GM21717 (cell line): ENCODE data around the gene FBXW11.
"Not testable (repeated sequence)": the region's sequence is repeated elsewhere in the genome, so short reads cannot be mapped to it uniquely, and the experiment has no call there.

Experiments used
- ATAC-seq: cut with Tn5 transposase; IDR thresholded peaks from one replicate; pipeline ENCODE4 v1.9.1; 2021; ENCODE audit warnings: mild to moderate bottlenecking, moderate library complexity; ENCODE audit not compliant: unreplicated experiment

FBXW11 gene

GRCh38 chr5:172020110-172020786 is 13.8 kb upstream of the FBXW11 start:
- ATAC-seq = not testable (repeated sequence)

DNA sequence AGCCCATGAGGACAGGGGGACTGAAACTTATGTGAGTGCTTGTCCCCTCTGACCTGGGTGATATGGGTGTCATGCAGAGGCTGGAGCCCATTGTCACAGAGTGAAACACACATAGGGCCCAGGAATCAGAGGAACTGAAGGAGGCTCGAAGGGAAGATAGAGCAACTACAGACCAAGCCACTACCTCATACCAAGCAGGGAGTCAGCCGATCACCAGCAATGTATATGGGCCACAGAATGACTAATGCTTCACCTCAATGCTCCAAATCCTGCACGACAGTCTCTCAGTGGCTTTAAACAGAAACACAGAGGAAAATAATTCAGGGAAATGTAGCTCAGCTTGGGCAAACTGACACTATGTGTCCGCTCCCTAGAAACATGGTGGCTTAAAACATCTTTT is 8.9 kb upstream of the FBXW11 start:
- ATAC-seq = no peak

GRCh38 chr5:172010278-172010677 is 3.8 kb upstream of the FBXW11 start:
- ATAC-seq = no peak

- no peak for ATAC-seq
Observed at GRCh38 chr5:172009536-172010270, 3.3 kb upstream of the FBXW11 start.

DNA sequence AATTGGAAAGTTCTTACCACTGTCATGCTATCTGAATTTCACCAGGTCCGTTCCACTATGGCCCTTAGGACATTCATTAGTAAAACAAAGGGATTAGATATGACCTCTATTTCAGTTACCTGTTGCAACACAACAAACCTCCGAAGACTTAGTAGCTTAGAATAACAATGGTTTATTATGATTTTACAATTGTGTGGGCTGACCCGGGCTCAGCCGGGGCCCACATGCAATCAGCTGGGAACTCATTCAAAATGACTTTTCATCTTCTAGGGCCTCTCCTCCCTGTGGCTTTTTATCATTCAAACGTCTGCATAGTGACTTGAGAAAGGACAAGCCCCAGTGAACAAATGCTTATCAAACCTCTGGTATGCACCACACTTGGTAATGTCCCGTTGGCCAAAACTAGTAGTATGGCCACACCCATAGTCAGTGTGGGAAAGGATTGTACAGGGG is 2.3 kb upstream of the FBXW11 start:
- ATAC-seq = no peak

DNA sequence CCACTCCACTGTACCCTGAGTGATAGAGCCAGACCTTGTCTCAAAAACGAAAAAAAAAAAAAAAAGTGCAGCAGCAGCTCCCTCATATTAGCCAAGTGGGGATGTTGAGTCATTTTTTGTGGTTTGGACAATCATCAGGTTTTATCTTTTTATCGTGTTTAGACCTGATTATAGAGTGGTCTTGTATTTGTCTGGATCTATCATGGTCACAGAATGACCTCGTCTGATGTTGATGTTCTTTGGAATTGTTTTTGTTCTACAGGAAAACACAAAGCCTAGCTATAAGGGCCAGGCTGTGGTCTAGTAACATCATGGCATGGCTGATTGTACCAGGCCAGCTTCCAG is 1.6 kb upstream of the FBXW11 start:
- ATAC-seq = no peak

- ATAC-seq = no peak
Observed at GRCh38 chr5:172007175-172008110, 1.0 kb upstream of the FBXW11 start.

GRCh38 chr5:172005708-172006320 is 624 bp downstream of the FBXW11 start:
- ATAC-seq = peak; percentile 8

GRCh38 chr5:172004824-172005237 is 1.6 kb downstream of the FBXW11 start:
- no peak for ATAC-seq

- no peak for ATAC-seq
Observed at GRCh38 chr5:172003746-172004145, 2.7 kb downstream of the FBXW11 start.

DNA sequence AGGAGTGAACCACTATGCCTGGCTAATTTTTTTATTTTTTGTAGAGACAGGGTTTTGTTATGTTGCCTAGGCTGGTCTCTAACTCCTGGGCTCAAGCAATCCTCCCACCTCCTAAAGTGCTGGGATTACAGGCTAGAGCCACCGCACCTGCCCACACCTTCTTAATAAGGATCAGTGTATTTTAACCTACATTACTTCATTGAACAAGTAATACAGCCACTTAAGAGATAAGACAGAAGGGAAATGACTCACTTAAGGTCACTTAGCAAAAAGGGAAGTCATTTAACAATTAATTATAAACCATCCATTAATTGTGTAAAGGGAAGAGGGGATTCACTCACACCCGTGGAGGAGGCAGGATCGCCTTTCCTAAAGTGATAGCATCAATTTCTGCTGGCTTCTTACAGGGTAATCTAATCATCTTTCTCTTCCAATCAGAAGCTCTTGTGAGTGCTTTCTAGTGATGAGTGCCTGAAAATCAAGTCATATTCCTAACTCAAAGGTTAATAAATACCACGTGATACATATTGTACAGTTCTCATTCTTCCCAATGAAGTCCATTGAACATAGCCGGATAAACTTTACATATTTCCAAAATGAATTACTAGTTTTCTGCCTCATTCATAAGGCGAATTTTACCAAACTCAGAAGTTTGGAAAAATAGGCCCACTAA is 3.5 kb downstream of the FBXW11 start:
- ATAC-seq = no peak

DNA sequence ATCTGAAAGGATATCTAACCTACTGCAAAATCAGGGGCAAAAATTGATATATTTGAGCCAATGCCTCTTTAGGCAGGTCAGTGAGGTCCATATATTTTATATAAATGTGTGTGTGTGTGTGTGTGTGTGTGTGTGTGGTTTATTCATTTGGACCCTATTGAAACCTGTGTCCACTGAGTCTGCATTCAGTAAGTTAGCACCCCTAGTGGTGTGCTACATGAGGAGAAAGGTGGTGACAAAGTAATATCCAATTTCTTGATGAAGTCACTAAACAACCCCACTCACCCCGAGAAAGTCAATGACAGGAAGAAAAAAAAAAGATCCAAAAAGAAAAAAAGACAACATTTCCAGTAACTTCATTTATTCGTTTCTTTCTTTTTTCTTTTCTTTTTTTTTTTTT is 4.1 kb downstream of the FBXW11 start:
- no peak for ATAC-seq

DNA sequence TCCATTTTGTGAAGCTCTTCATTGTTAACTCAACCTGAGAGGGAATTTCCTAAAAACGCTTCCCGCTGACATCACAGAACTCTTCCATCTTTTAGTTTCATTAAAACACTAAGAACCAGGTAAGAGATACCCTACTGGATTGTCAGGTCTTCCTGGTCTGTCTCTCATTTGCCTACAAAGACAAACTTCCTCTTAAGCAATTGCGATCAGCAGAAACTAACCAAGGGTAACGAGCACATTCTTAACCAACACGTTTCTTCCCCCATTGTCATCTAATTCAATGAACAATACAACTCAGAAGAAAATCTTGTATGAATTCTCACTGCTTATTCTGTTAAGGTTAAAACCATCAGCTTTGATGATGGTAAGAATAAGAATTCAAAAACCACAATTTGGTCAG is 6.6 kb downstream of the FBXW11 start:
- no peak for ATAC-seq

- no peak for ATAC-seq
Observed at GRCh38 chr5:171999100-171999499, 7.3 kb downstream of the FBXW11 start.

GRCh38 chr5:171997011-171997410 is 9.4 kb downstream of the FBXW11 start:
- no peak for ATAC-seq

DNA sequence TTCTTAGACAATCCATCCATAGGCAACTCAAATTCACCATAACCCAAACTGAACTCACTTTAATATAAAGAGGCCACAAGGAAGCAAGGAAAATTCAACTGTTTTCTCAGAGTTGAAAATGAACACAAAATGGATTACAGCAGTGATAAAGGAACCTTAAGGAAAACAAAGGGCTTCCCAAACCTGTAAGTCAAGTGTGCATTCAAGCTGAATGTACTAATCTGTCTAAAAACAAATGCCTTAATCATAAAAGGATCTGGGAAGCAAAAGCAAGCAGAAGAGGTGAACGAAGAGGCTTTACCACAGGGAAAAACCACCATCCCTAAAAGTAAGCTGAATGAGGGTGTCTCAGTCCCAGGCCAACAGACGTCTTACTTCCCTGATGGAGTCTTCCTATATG is 13.6 kb downstream of the FBXW11 start:
- no peak for ATAC-seq

DNA sequence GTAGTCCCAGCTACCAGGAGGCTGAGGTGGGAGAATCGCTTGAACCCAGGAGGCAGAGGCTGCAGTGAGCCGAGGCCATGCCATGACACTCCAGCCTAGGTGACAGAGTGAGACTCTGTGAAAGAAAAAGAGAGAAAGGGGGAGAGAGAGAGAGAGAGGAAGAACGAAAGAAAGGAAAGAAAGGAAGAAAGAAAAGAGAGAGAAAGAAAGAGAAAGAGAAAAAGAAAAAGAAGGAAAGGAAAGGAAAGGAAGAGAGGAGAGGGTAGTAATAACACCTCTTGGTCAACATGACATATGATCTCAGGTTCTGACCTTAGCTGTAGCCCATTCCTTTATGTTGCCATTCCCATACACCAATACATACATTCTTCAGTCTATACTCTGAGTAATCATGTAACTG is 14.1 kb downstream of the FBXW11 start:
- no peak for ATAC-seq

GRCh38 chr5:171990713-171991015 is 15.8 kb downstream of the FBXW11 start:
- ATAC-seq = no peak

DNA sequence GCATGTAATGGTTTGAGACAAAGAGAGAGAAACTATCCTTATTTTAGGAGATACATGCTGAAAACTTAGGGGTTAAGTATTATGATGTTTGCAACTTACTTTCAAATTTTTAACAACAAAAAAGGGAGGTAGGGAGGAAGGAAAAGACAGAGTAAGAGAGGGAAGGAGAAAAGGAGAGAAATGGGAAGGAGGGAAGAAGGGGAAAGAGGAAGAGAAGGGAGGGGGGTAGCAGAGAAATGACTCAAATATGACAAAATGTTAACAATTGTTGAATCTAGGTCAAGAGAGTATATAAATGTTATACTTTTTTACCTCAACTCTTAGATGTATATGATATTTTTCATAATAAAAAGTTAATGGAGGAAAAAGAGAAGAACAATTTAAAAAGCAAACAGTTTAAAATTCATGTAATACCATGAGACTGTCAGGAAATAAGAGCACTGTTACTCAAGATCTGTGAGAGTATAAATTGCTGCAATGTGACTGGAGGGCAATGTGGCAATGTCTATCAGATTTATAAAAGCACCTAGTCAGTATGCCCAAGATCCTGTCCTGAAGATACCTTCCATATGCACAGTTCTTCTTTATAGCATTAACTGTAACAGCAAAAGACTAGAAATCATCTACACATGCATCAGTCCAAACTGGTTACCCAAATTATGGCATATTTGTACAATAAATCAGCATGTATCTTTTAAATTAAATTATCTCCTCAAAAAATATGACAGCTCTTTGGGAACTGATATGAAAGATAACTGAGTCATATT is 16.3 kb downstream of the FBXW11 start:
- ATAC-seq = no peak

GRCh38 chr5:171989276-171989675 is 17.2 kb downstream of the FBXW11 start:
- ATAC-seq = peak; percentile 64
